HepG2 (cell line): Measurements from ENCODE around the gene FN1.

Experiments
- HMGA1 ChIP-seq: sonication (generic); formaldehyde crosslinking; conservative IDR thresholded peaks from 2 replicates; pipeline ENCODE4 v1.4.0; 2020; ENCODE audit warnings: missing genetic modification reagents
- HNRNPL ChIP-seq: fragments of 200-400 bp; formaldehyde crosslinking; IDR thresholded peaks from 2 replicates; pipeline ENCODE4 v1.6.1; 2017; ENCODE audit warnings: mild to moderate bottlenecking, low read depth, low read length
- KDM5A ChIP-seq: fragments of 200-600 bp; sonication (generic); IDR thresholded peaks from 2 replicates; pipeline ENCODE4 v1.7.0; 2018; ENCODE audit warnings: antibody characterized with exemption, mild to moderate bottlenecking, low read length, borderline replicate concordance
- MAFF ChIP-seq: IDR thresholded peaks from 2 replicates; pipeline ENCODE4 v1.6.1; 2011; ENCODE audit warnings: low read depth, low read length, improper control_type of control experiment
- MAZ ChIP-seq, 2 experiments: sonication (generic) in 1 of 2; formaldehyde crosslinking in 1 of 2; IDR thresholded peaks; 2 replicates each; pipeline versions ENCODE4 v1.5.0 to v1.6.1; 2012 to 2020; ENCODE audit warnings: low read depth in 2 of 2, mild to moderate bottlenecking in 2 of 2, borderline replicate concordance in 1 of 2, improper control_type of control experiment in 1 of 2, low read length in 1 of 2, missing genetic modification reagents in 1 of 2, moderate library complexity in 1 of 2
- MTA3 ChIP-seq: sonication (generic); formaldehyde crosslinking; IDR thresholded peaks from 2 replicates; pipeline ENCODE4 v1.4.0; 2020; ENCODE audit warnings: missing genetic modification reagents
- MYC ChIP-seq: sonication (generic); formaldehyde crosslinking; IDR thresholded peaks from 2 replicates; pipeline ENCODE4 v1.9.0; 2021; ENCODE audit warnings: missing genetic modification reagents, borderline replicate concordance
- PHF8 ChIP-seq: sonication (generic); formaldehyde crosslinking; IDR thresholded peaks from 2 replicates; pipeline ENCODE4 v1.5.0; 2020; ENCODE audit warnings: missing genetic modification reagents
- THYN1 ChIP-seq: sonication (generic); formaldehyde crosslinking; IDR thresholded peaks from 2 replicates; pipeline ENCODE4 v1.8.1; 2023; ENCODE audit warnings: low read depth, mild to moderate bottlenecking, moderate library complexity, missing genetic modification reagents, borderline replicate concordance
- ZNF512 ChIP-seq: sonication (generic); formaldehyde crosslinking; IDR thresholded peaks from 2 replicates; pipeline ENCODE4 v1.4.0; 2020; ENCODE audit warnings: mild to moderate bottlenecking, missing genetic modification reagents
- ZNF605 ChIP-seq: sonication (generic); formaldehyde crosslinking; IDR thresholded peaks from 2 replicates; pipeline ENCODE4 v1.8.0; 2022; ENCODE audit warnings: mild to moderate bottlenecking, missing genetic modification reagents
- ZNF780A ChIP-seq: sonication (generic); formaldehyde crosslinking; IDR thresholded peaks from 2 replicates; pipeline ENCODE4 v1.8.0; 2022; ENCODE audit warnings: mild to moderate bottlenecking, missing genetic modification reagents, moderate library complexity

GRCh38 chr2:215439404-215439803, 3.5 kb upstream of the FN1 start:
- no peak for TF ChIP-seq HNRNPL
- no peak for TF ChIP-seq KDM5A
- TF ChIP-seq MAZ (IDR thresholded peaks at IDR 0.05; ENCODE audit: borderline replicate concordance, low read depth, low read length) = no peak
- TF ChIP-seq MAZ (CRISPR knock-in tag; IDR thresholded peaks at IDR 0.05; ENCODE audit: low read depth) = no peak
- TF ChIP-seq ZNF605 (CRISPR knock-in tag) = no peak
- no peak for TF ChIP-seq HMGA1 (CRISPR knock-in tag)
- no peak for TF ChIP-seq ZNF780A
- no peak for TF ChIP-seq MYC
- no peak for TF ChIP-seq MAFF
- TF ChIP-seq PHF8 (CRISPR knock-in tag) = no peak
- no peak for TF ChIP-seq ZNF512 (CRISPR knock-in tag)
- no peak for TF ChIP-seq MTA3
- TF ChIP-seq THYN1 = no peak
